Fibroblast of pulmonary artery (primary cell): ENCODE data around the gene GJB3.
"Not testable (repeated sequence)": the region's sequence is repeated elsewhere in the genome, so short reads cannot be mapped to it uniquely, and the experiment has no call there.

Experiments
- DNase-seq: peaks from one replicate; pipeline ENCODE4 v3.0.0-alpha.2; 2010; ENCODE audit warnings: low read depth
- H3K4me3 ChIP-seq: replicated peaks from 2 replicates; pipeline ENCODE4 v1.5.1; 2011; ENCODE audit warnings: low read depth, mild to moderate bottlenecking, control low read depth, low read length, moderate library complexity
- TF ChIP-seq, protein P1 (sequence below): IDR thresholded peaks from 2 replicates; pipeline ENCODE4 v1.5.1; 2011; ENCODE audit warnings: mild to moderate bottlenecking, control low read depth, low read length, inconsistent platforms; ENCODE audit errors: missing control alignments

Gene GJB3

DNA sequence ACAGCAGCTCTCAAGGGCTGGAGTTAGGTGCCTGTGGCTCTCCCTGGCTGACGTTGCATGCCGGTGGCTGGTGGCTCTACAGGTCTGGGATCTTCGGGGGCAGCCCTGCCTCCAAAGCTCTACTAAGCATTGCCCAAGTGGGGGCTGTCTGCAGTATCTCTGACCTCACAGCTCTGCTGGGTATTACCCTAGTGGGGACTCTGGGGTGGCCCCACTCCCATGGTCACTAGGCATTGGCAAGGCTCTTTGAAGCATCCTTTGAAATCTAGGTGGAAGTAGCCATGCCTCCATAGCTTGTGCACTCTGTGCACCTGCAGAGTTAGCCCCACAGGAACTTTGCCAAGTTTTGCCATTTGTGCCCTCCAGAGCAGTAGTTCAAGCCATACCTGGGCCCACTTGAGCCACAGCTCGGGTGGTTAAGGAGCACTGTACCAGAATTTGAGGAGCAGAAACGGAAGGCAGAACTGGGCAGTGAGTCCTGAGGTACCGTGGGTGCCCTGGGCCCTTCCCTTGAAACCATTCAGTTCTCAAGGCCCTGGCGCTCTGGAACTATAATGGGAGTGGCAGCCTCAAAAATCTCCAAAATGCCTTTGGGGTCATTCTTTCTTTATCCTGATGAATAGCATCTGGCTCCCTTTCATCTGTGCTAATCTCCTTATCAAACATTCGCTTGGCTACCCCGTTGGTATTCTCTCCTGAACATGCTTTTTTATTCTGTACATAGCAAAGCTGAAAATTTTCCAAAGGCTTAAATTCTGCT, 27.2 kb downstream of the GJB3 start:
- TF ChIP-seq, protein P1, sequence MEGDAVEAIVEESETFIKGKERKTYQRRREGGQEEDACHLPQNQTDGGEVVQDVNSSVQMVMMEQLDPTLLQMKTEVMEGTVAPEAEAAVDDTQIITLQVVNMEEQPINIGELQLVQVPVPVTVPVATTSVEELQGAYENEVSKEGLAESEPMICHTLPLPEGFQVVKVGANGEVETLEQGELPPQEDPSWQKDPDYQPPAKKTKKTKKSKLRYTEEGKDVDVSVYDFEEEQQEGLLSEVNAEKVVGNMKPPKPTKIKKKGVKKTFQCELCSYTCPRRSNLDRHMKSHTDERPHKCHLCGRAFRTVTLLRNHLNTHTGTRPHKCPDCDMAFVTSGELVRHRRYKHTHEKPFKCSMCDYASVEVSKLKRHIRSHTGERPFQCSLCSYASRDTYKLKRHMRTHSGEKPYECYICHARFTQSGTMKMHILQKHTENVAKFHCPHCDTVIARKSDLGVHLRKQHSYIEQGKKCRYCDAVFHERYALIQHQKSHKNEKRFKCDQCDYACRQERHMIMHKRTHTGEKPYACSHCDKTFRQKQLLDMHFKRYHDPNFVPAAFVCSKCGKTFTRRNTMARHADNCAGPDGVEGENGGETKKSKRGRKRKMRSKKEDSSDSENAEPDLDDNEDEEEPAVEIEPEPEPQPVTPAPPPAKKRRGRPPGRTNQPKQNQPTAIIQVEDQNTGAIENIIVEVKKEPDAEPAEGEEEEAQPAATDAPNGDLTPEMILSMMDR, result no peak
- no peak overlapping the region for H3K4me3 ChIP-seq
- no peak for DNase-seq

DNA sequence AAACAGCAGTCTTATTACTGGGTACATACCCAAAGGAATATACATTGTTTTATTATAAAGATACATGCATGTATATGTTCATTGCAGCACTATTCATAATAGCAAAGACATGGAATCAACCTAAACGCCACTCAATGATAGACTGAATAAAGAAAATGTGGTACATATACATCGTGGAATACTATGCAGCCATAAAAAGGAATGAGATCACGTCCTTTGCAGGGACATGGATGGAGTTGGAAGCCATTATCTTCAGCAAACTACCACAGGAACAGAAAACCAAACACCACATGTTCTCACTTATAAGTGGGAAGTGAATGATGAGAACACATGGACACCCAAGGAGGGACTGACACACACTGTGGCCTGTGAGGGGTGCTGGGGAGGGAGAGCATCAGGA, 29.8 kb downstream of the GJB3 start:
- H3K4me3 ChIP-seq, DNase-seq: not testable (repeated sequence)

GRCh38 chr1:34816332-34816731, 35.3 kb downstream of the GJB3 start:
- H3K4me3 ChIP-seq, result no peak overlapping the region
- DNase-seq, result no peak
- TF ChIP-seq, protein P1, result no peak

DNA sequence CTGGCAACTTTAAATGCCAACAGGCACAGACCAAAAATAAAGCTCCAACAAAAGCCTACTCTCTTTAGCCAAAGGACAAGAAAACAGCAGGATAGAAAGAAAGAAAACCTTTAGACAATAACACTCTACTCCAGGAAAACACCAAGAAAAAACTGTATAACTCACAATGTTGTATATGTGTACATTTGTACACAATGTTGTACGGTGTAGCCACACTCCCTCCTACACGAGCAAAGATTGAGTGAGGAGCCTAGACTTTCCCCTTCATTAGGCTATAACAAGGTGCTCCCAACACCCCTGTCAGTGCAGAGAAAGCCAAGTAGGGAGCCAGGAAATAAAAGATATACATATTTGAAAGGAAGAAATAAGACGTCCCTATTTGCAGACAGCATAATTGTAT, 35.8 kb downstream of the GJB3 start:
- TF ChIP-seq, protein P1, result no peak
- no peak for DNase-seq
- H3K4me3 ChIP-seq, result no peak overlapping the region

- not testable (repeated sequence) for H3K4me3 ChIP-seq, DNase-seq
These were observed 37.8 kb downstream of the GJB3 start for GRCh38 chr1:34818862-34819261.

- DNase-seq, result no peak
- TF ChIP-seq, protein P1, result no peak
- no peak overlapping the region for H3K4me3 ChIP-seq
These were observed 41.2 kb downstream of the GJB3 start for GRCh38 chr1:34822202-34822601.

DNA sequence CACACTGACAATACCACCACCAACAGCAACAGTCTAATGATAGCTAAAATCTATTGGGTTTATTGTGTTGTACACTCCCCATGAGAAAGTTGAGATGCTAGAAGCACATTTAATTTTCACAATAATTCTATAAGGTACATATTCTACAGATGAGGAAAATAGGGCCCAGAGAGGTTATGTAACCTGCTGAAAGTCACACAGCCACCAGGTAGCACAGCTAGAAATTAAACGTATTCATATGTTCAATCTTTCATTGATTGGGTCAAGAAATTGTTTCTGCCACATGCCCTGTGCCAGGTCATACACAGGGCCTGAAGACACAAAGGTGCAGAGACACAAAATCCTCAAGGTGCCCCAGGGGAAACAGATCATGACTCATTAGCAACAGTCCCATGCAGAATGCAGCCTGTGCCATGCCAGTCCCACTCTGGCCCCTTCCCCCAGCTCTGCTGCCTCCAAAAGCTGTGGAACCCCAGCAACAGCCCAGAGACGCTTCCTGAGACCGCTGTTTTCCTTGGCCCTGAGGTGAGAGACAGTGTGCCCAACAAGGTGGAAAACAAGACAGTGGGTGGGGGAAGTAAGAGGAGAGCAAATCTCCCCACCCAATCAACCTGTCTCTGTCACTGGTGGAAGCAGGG, 43.9 kb downstream of the GJB3 start:
- no peak overlapping the region for H3K4me3 ChIP-seq
- no peak for DNase-seq
- TF ChIP-seq, protein P1, result no peak
